IMR-90 (cell line): ENCODE measurements around the gene ATP6V0E2. TPM values are rescaled to one million over a fixed set of nuclear protein-coding genes. Genes with fewer than 3 reads are reported as not detected.

Source experiments
- ATAC-seq: fragments of 200-7000 bp; cut with Tn5 transposase; 2 replicates; pipeline ENCODE4 v1.9.1; 2020; ENCODE audit warnings: low read depth, mild to moderate bottlenecking, moderate library complexity
- BruUV-seq: library from RNA; stranded (reverse); fragments of 400-500 nt; replicated peaks from 2 replicates; lab custom pipeline; 2021; lab: Mats Ljungman, UMichigan
- CTCF ChIA-PET: fragments of 300-600 bp; formaldehyde crosslinking; extraction: SDS; loops from one replicate; lab custom pipeline; 2021; ENCODE audit warnings: antibody characterized with exemption; lab: Yijun Ruan, JAX
- POLR2A ChIA-PET: fragments of 300-600 bp; sonication (Branson Sonifier 250); formaldehyde crosslinking; loops from one replicate; lab custom pipeline; 2022; ENCODE audit warnings: antibody characterized with exemption; ENCODE audit not compliant: unreplicated experiment; lab: Charles Lee
- DNase-seq: peaks from one replicate; pipeline ENCODE4 v3.0.0; 2013
- H2AFZ ChIP-seq: replicated peaks from 2 replicates; pipeline ENCODE3; 2013; ENCODE audit warnings: low read length, mild to moderate bottlenecking; ENCODE audit not compliant: poor library complexity
- H2AK5ac ChIP-seq: 2 replicates; pipeline ENCODE4 v1.6.1; 2013; ENCODE audit warnings: low read depth, low read length, inconsistent platforms
- H2AK9ac ChIP-seq: replicated peaks from 2 replicates; pipeline ENCODE3; 2013; ENCODE audit warnings: mild to moderate bottlenecking, low read depth, low read length, moderate library complexity; ENCODE audit not compliant: poor library complexity
- H2BK120ac ChIP-seq: 2 replicates; pipeline ENCODE4 v1.6.1; 2013; ENCODE audit warnings: low read depth, low read length, inconsistent platforms
- H2BK15ac ChIP-seq: 3 replicates; pipeline ENCODE4 v1.6.1; 2013; ENCODE audit warnings: low read depth, low read length, inconsistent platforms
- H2BK20ac ChIP-seq: 2 replicates; pipeline ENCODE4 v1.6.1; 2013; ENCODE audit warnings: low read depth, mild to moderate bottlenecking, inconsistent platforms, low read length, moderate library complexity
- H2BK5ac ChIP-seq: 2 replicates; pipeline ENCODE4 v1.6.1; 2013; ENCODE audit warnings: mild to moderate bottlenecking, low read depth, low read length, inconsistent platforms; ENCODE audit not compliant: poor library complexity, severe bottlenecking
- H3K14ac ChIP-seq: replicated peaks from 2 replicates; pipeline ENCODE4 v1.6.1; 2013; ENCODE audit warnings: low read depth, low read length, inconsistent platforms
- H3K18ac ChIP-seq: 2 replicates; pipeline ENCODE4 v1.6.1; 2013; ENCODE audit warnings: low read depth, low read length, control low read depth
- H3K23ac ChIP-seq: 2 replicates; pipeline ENCODE4 v1.6.1; 2013; ENCODE audit warnings: low read depth, low read length, inconsistent platforms
- H3K27ac ChIP-seq: 2 replicates; pipeline ENCODE4 v1.5.1; 2013; ENCODE audit warnings: mild to moderate bottlenecking, control low read depth, low read length; ENCODE audit not compliant: insufficient read depth
- H3K27me3 ChIP-seq: 2 replicates; pipeline ENCODE4 v1.6.1; 2013; ENCODE audit warnings: low read length; ENCODE audit not compliant: control insufficient read depth, insufficient read depth
- H3K36me3 ChIP-seq: 2 replicates; pipeline ENCODE4 v1.6.1; 2013; ENCODE audit warnings: low read length, mixed read lengths; ENCODE audit not compliant: control insufficient read depth, insufficient read depth
- H3K4ac ChIP-seq: 2 replicates; pipeline ENCODE4 v1.6.1; 2013; ENCODE audit warnings: low read depth, low read length, inconsistent platforms
- H3K4me1 ChIP-seq: 2 replicates; pipeline ENCODE4 v1.6.1; 2013; ENCODE audit warnings: low read length, mixed read lengths; ENCODE audit not compliant: control insufficient read depth, insufficient read depth
- H3K4me2 ChIP-seq: 2 replicates; pipeline ENCODE4 v1.6.1; 2013; ENCODE audit warnings: low read depth, mild to moderate bottlenecking, control low read depth, low read length, moderate library complexity
- H3K4me3 ChIP-seq: 2 replicates; pipeline ENCODE4 v1.5.1; 2013; ENCODE audit warnings: low read depth, mild to moderate bottlenecking, control low read depth, low read length, moderate library complexity; ENCODE audit not compliant: insufficient read depth
- H3K56ac ChIP-seq: 2 replicates; pipeline ENCODE4 v1.6.1; 2013; ENCODE audit warnings: low read length, inconsistent platforms; ENCODE audit not compliant: insufficient read depth; ENCODE audit errors: extremely low read depth
- H3K79me1 ChIP-seq, 2 experiments: 2 replicates each; pipeline ENCODE4 v1.6.1; 2013; ENCODE audit warnings: low read length in 2 of 2, inconsistent platforms in 1 of 2, low read depth in 1 of 2
- H3K9ac ChIP-seq: 2 replicates; pipeline ENCODE4 v1.6.1; 2013; ENCODE audit warnings: low read depth, low read length, control low read depth
- H3K9me1 ChIP-seq: 2 replicates; pipeline ENCODE4 v1.6.1; 2013; ENCODE audit warnings: low read length, inconsistent platforms; ENCODE audit not compliant: insufficient read depth
- H3K9me3 ChIP-seq: 2 replicates; pipeline ENCODE4 v1.6.1; 2013; ENCODE audit warnings: low read length; ENCODE audit not compliant: control insufficient read depth, insufficient read depth
- H4K20me1 ChIP-seq: 2 replicates; pipeline ENCODE4 v1.6.1; 2013; ENCODE audit warnings: low read length, inconsistent platforms; ENCODE audit not compliant: insufficient read depth
- H4K5ac ChIP-seq: 2 replicates; pipeline ENCODE4 v1.6.1; 2013; ENCODE audit warnings: mild to moderate bottlenecking, low read depth, low read length, control low read depth
- H4K8ac ChIP-seq, 2 experiments: 2 replicates each; pipeline ENCODE4 v1.6.1; 2013; ENCODE audit warnings: low read depth in 2 of 2, low read length in 2 of 2, control low read depth in 1 of 2, inconsistent platforms in 1 of 2
- H4K91ac ChIP-seq: 2 replicates; pipeline ENCODE4 v1.6.1; 2013; ENCODE audit warnings: low read depth, low read length, inconsistent platforms; ENCODE audit not compliant: insufficient read depth
- BHLHE40 ChIP-seq: fragments of 150-350 bp; IDR thresholded peaks from 2 replicates; pipeline ENCODE4 v1.6.1; 2016; ENCODE audit warnings: mild to moderate bottlenecking, low read depth, low read length
- CHD1 ChIP-seq: IDR thresholded peaks from 2 replicates; pipeline ENCODE4 v1.6.1; 2012; ENCODE audit warnings: low read depth, low read length, improper control_type of control experiment
- CTCF ChIP-seq: conservative IDR thresholded peaks from 2 replicates; pipeline ENCODE4 v1.5.1; 2012; ENCODE audit warnings: mild to moderate bottlenecking, low read depth, low read length, improper control_type of control experiment
- ELK1 ChIP-seq: fragments of 150-350 bp; IDR thresholded peaks from 2 replicates; pipeline ENCODE4 v1.6.1; 2016; ENCODE audit warnings: low read depth, mild to moderate bottlenecking, low read length, moderate library complexity, borderline replicate concordance
- FOS ChIP-seq: fragments of 150-350 bp; IDR thresholded peaks from 2 replicates; pipeline ENCODE4 v1.6.1; 2016; ENCODE audit warnings: low read depth, low read length
- MAZ ChIP-seq: IDR thresholded peaks from 2 replicates; pipeline ENCODE4 v1.6.1; 2012; ENCODE audit warnings: low read depth, mild to moderate bottlenecking, low read length, improper control_type of control experiment, moderate library complexity, borderline replicate concordance
- NFE2L2 ChIP-seq: fragments of 150-350 bp; IDR thresholded peaks from 2 replicates; pipeline ENCODE4 v1.6.1; 2016; ENCODE audit warnings: low read depth, mild to moderate bottlenecking, low read length
- POLR2A ChIP-seq: IDR thresholded peaks from 2 replicates; pipeline ENCODE4 v1.6.1; 2012; ENCODE audit warnings: mild to moderate bottlenecking, low read depth, low read length
- RAD21 ChIP-seq: IDR thresholded peaks from 2 replicates; pipeline ENCODE4 v1.6.1; 2012; ENCODE audit warnings: low read length, improper control_type of control experiment
- RCOR1 ChIP-seq: IDR thresholded peaks from 2 replicates; pipeline ENCODE4 v1.6.1; 2012; ENCODE audit warnings: mild to moderate bottlenecking, low read length, improper control_type of control experiment; ENCODE audit not compliant: insufficient replicate concordance
- RFX5 ChIP-seq: IDR thresholded peaks from 2 replicates; pipeline ENCODE4 v1.8.0; 2012; ENCODE audit warnings: low read depth, mild to moderate bottlenecking, low read length, moderate library complexity
- SMC3 ChIP-seq: fragments of 150-350 bp; IDR thresholded peaks from 2 replicates; pipeline ENCODE4 v1.6.1; 2016; ENCODE audit warnings: low read depth, mild to moderate bottlenecking, antibody characterized with exemption, low read length, moderate library complexity
- USF2 ChIP-seq: fragments of 150-350 bp; IDR thresholded peaks from 2 replicates; pipeline ENCODE4 v1.6.1; 2017; ENCODE audit warnings: mild to moderate bottlenecking, antibody characterized with exemption, low read length, low read depth
- whole genome bisulfite sequencing, 2 experiments: methylation state at CpG; one replicate each; pipeline versions ENCODE4 v1.1.5 to v1.1.7; 2013; ENCODE audit warnings: missing lambda C conversion rate in 2 of 2; ENCODE audit not compliant: insufficient read length in 1 of 2; ENCODE audit errors: extremely low coverage in 2 of 2; 5-methylcytosine and 5-hydroxymethylcytosine counted together
- dilution Hi-C: fragments of 300-500 bp; cut with HindIII; formaldehyde crosslinking; loops from one replicate; pipeline ENCODE4 v1.14.3; 2018; ENCODE audit warnings: low sequenced_read_pairs; ENCODE audit not compliant: unreplicated experiment
- in situ Hi-C: fragments of 300-500 bp; cut with MboI; formaldehyde crosslinking; loops from 3 replicates; pipeline ENCODE4 v1.14.3; 2019; ENCODE audit warnings: low sequenced_read_pairs, inconsistent platforms, mixed read lengths
- intact Hi-C: fragments of 100-400 bp; cut with micrococcal nuclease; formaldehyde crosslinking; loops from 2 replicates; pipeline ENCODE4 v1.10.0; 2022
- polyA plus RNA-seq, 3 experiments: library from polyadenylated mRNA; depleted of rRNA; stranded (reverse); fragments of >200 nt; gene quantifications; 2 replicates each; pipeline ENCODE4 v1.2.3, GENCODE V29; 2012; ENCODE audit warnings: low replicate concordance in 1 of 3
- total RNA-seq: library from RNA; depleted of rRNA; stranded (reverse); fragments of >200 nt; gene quantifications from 2 replicates; pipeline ENCODE4 v1.2.3, GENCODE V29; 2012

Gene ATP6V0E2
- total and polyA plus RNA-seq, 2 of the 4 experiments (the other 2 are of a cell fraction) = 5.7 to 30.3 TPM

- peaks cover 48% of the 10 kb centered on the region for H3K36me3 ChIP-seq
- no peak overlapping the region for H3K14ac ChIP-seq
- H2BK5ac ChIP-seq = no peak overlapping the region
- TF ChIP-seq CTCF (no peak), FOS (no peak), USF2 (no peak), RAD21 (no peak), ELK1 (no peak), MAZ (no peak), POLR2A (no peak), SMC3 (no peak), NFE2L2 (no peak), RFX5 (no peak), BHLHE40 (no peak), RCOR1 (no peak), CHD1 (no peak)
- H3K9ac ChIP-seq = no peak overlapping the region
- in situ Hi-C loops (loop anchor here (25.0 kb wide), 1 partner anchor 548 kb away; a partner anchor contains a TSS), dilution Hi-C loops (no loop called here), intact Hi-C loops (no loop called here)
- H3K9me1 ChIP-seq = peaks cover 10% of the 10 kb centered on the region; the same call in 1 of the 2 replicates
- WGBS, 2 experiments = 71% methylated on average over 2 of the region's 8 CpGs; no CpG with 5 or more reads in 1 of the 2 experiments
- no peak overlapping the region for H4K5ac ChIP-seq
- H2BK15ac ChIP-seq = no peak overlapping the region
- H2AFZ ChIP-seq = no peak overlapping the region
- H3K4me1 ChIP-seq = peaks cover 5% of the 10 kb centered on the region
- no peaks in the 10 kb centered on the region for H3K27me3 ChIP-seq
- no TSS peak for BruUV-seq
- no peaks in the 10 kb centered on the region for H3K9me3 ChIP-seq
- H3K4ac ChIP-seq = no peak overlapping the region
- no peak for ATAC-seq
- no peak overlapping the region for H3K27ac ChIP-seq
- H2BK20ac ChIP-seq = no peak overlapping the region
- no peak overlapping the region for H2AK9ac ChIP-seq
- no peak overlapping the region for H3K18ac ChIP-seq
- no peak overlapping the region for H4K91ac ChIP-seq
- H3K56ac ChIP-seq = no peak overlapping the region
- H4K8ac ChIP-seq = no peak overlapping the region
- POLR2A ChIA-PET = no interaction called here
- no peaks in the 10 kb centered on the region for H4K20me1 ChIP-seq
- H3K4me2 ChIP-seq = no peak overlapping the region
- no peak overlapping the region for H2AK5ac ChIP-seq
- H3K23ac ChIP-seq = no peak overlapping the region
- no peak overlapping the region for H2BK120ac ChIP-seq
- H3K79me1 ChIP-seq = no peaks in the 10 kb centered on the region
- CTCF ChIA-PET = no interaction called here
- H3K4me3 ChIP-seq = no peak overlapping the region
- no peak for DNase-seq
Observed at GRCh38 chr7:149864023-149864422, 9.7 kb upstream of the ATP6V0E2 start.
